H1 (cell line): ENCODE results near the gene THEMIS. TPM values are rescaled to one million over a fixed set of nuclear protein-coding genes. Genes with fewer than 3 reads are reported as not detected.

Experiments used
- CTCF ChIA-PET: fragments of 300-600 bp; sonication (Branson Sonifier 250); formaldehyde crosslinking; loops from one replicate; lab custom pipeline; 2021; ENCODE audit not compliant: partially characterized antibody; lab: Charles Lee
- POLR2A ChIA-PET: fragments of 300-600 bp; sonication (Branson Sonifier 250); formaldehyde crosslinking; loops from one replicate; lab custom pipeline; 2021; ENCODE audit warnings: inconsistent platforms; ENCODE audit not compliant: partially characterized antibody; lab: Charles Lee
- DNase-seq, 2 experiments: peaks; one replicate each; pipeline versions ENCODE4 v3.0.0 to v3.0.0-alpha.2; 2010 to 2022; ENCODE audit warnings: low spot score in 2 of 2, low read depth in 1 of 2, mixed read lengths in 1 of 2
- FAIRE-seq: peaks from 2 replicates; lab custom pipeline; 2011; peaks lifted over from hg19 to GRCh38; lab: Jason Lieb, UNC
- H2AFZ ChIP-seq: 2 replicates; pipeline ENCODE4 v1.8.1; 2012; ENCODE audit warnings: low read length, inconsistent platforms
- H2AK5ac ChIP-seq: 2 replicates; pipeline ENCODE4 v1.6.1; 2013; ENCODE audit warnings: low read depth, low read length
- H2BK120ac ChIP-seq: replicated peaks from 2 replicates; pipeline ENCODE3; 2013; ENCODE audit warnings: low read depth, low read length, inconsistent platforms
- H2BK12ac ChIP-seq: 2 replicates; pipeline ENCODE4 v1.6.1; 2013; ENCODE audit warnings: low read depth, low read length
- H2BK15ac ChIP-seq: 2 replicates; pipeline ENCODE4 v1.6.1; 2013; ENCODE audit warnings: low read length
- H2BK20ac ChIP-seq: 2 replicates; pipeline ENCODE4 v1.6.1; 2013; ENCODE audit warnings: low read length
- H2BK5ac ChIP-seq: 2 replicates; pipeline ENCODE4 v1.6.1; 2013; ENCODE audit warnings: low read depth, low read length
- H3K14ac ChIP-seq: 2 replicates; pipeline ENCODE4 v1.6.1; 2013; ENCODE audit warnings: inconsistent platforms; ENCODE audit not compliant: insufficient read length
- H3K18ac ChIP-seq: 2 replicates; pipeline ENCODE4 v1.6.1; 2013; ENCODE audit warnings: low read length; ENCODE audit errors: extremely low read depth
- H3K23ac ChIP-seq: 2 replicates; pipeline ENCODE4 v1.6.1; 2013; ENCODE audit warnings: inconsistent platforms; ENCODE audit not compliant: insufficient read length
- H3K23me2 ChIP-seq: 2 replicates; pipeline ENCODE4 v1.6.1; 2013; ENCODE audit warnings: low read depth, low read length
- H3K27ac ChIP-seq: 2 replicates; pipeline ENCODE4 v1.6.1; 2011; ENCODE audit warnings: low read depth, low read length, inconsistent platforms
- H3K27me3 ChIP-seq, 4 experiments: replicated peaks in 1 of 4; 1 replicate in 1 of 4; 2 replicates in 3 of 4; pipeline versions ENCODE4 v1.6.1 to v1.8.1; 2011 to 2013; ENCODE audit warnings: low read length in 3 of 4, mild to moderate bottlenecking in 3 of 4, inconsistent platforms in 2 of 4, mixed read lengths in 2 of 4, moderate library complexity in 1 of 4; ENCODE audit not compliant: control insufficient read depth in 3 of 4, insufficient read depth in 3 of 4; ENCODE audit errors: extremely low read depth in 1 of 4
- H3K36me3 ChIP-seq, 4 experiments: 2 replicates each; pipeline versions ENCODE4 v1.6.1 to v1.8.1; 2011 to 2013; ENCODE audit warnings: mild to moderate bottlenecking in 4 of 4, low read length in 3 of 4, moderate library complexity in 2 of 4, control low read depth in 1 of 4, inconsistent platforms in 1 of 4; ENCODE audit not compliant: insufficient read depth in 4 of 4, control insufficient read depth in 2 of 4
- H3K4ac ChIP-seq: replicated peaks from 2 replicates; pipeline ENCODE3; 2013; ENCODE audit warnings: low read length, low read depth, mixed read lengths, inconsistent platforms; ENCODE audit not compliant: insufficient read length
- H3K4me1 ChIP-seq, 4 experiments: replicated peaks in 1 of 4; 1 replicate in 1 of 4; 2 replicates in 3 of 4; pipeline versions ENCODE4 v1.6.1 to v1.8.1; 2011 to 2013; ENCODE audit warnings: low read length in 3 of 4, inconsistent platforms in 2 of 4, mixed read lengths in 1 of 4; ENCODE audit not compliant: insufficient read depth in 4 of 4, control insufficient read depth in 3 of 4
- H3K4me2 ChIP-seq, 2 experiments: 2 replicates each; pipeline versions ENCODE4 v1.6.1 to v1.8.1; 2011 to 2013; ENCODE audit warnings: low read depth in 2 of 2, low read length in 2 of 2, control low read depth in 1 of 2, inconsistent platforms in 1 of 2, mild to moderate bottlenecking in 1 of 2; ENCODE audit not compliant: insufficient read depth in 1 of 2
- H3K4me3 ChIP-seq, 4 experiments: fragments of 200-600, 300-600 bp in 1 of 4; sonication (generic), shearing (Covaris generic), sonication (Bioruptor Twin) in 1 of 4; 2 replicates each; pipeline versions ENCODE4 v1.5.1 to v1.8.1; 2011 to 2016; ENCODE audit warnings: low read length in 4 of 4, low read depth in 3 of 4, control low read depth in 2 of 4, inconsistent platforms in 2 of 4, mild to moderate bottlenecking in 2 of 4, mixed read lengths in 1 of 4, moderate library complexity in 1 of 4; ENCODE audit not compliant: insufficient read depth in 2 of 4; ENCODE audit errors: extremely low read depth in 1 of 4
- H3K56ac ChIP-seq: replicated peaks from 2 replicates; pipeline ENCODE3; 2013; ENCODE audit warnings: low read depth, mild to moderate bottlenecking, mixed read lengths, low read length, inconsistent platforms; ENCODE audit not compliant: insufficient read length
- H3K79me1 ChIP-seq: 2 replicates; pipeline ENCODE4 v1.6.1; 2013; ENCODE audit warnings: low read depth, low read length, control low read depth
- H3K79me2 ChIP-seq, 2 experiments: 2 replicates each; pipeline versions ENCODE4 v1.6.1 to v1.8.1; 2012 to 2013; ENCODE audit warnings: low read length in 2 of 2, mild to moderate bottlenecking in 2 of 2, inconsistent platforms in 1 of 2; ENCODE audit not compliant: insufficient read depth in 2 of 2, control insufficient read depth in 1 of 2
- H3K9ac ChIP-seq, 4 experiments: replicated peaks in 1 of 4; 1 replicate in 1 of 4; 2 replicates in 3 of 4; pipeline versions ENCODE4 v1.6.1 to v1.8.1; 2011 to 2013; ENCODE audit warnings: low read depth in 3 of 4, low read length in 3 of 4, control low read depth in 2 of 4, mild to moderate bottlenecking in 2 of 4, moderate library complexity in 2 of 4, inconsistent platforms in 1 of 4; ENCODE audit errors: extremely low read depth in 1 of 4
- H3K9me3 ChIP-seq, 2 experiments: 2 replicates each; pipeline versions ENCODE4 v1.6.1 to v1.8.1; 2012 to 2013; ENCODE audit warnings: mild to moderate bottlenecking in 2 of 2, moderate library complexity in 2 of 2, control low read depth in 1 of 2, inconsistent platforms in 1 of 2, low read depth in 1 of 2, low read length in 1 of 2, mixed read lengths in 1 of 2; ENCODE audit not compliant: insufficient read depth in 2 of 2
- H4K20me1 ChIP-seq, 2 experiments: replicated peaks in 1 of 2; 2 replicates each; pipeline versions ENCODE3 to v1.8.1; 2011 to 2013; ENCODE audit warnings: inconsistent platforms in 2 of 2, low read length in 2 of 2, mild to moderate bottlenecking in 1 of 2; ENCODE audit not compliant: insufficient read depth in 2 of 2, control insufficient read depth in 1 of 2
- H4K5ac ChIP-seq: 2 replicates; pipeline ENCODE4 v1.6.1; 2013; ENCODE audit warnings: low read length, low read depth, mixed read lengths, inconsistent platforms; ENCODE audit not compliant: insufficient read length
- H4K8ac ChIP-seq: 2 replicates; pipeline ENCODE4 v1.8.0; 2013; ENCODE audit warnings: mild to moderate bottlenecking, moderate library complexity, low read length, inconsistent platforms; ENCODE audit not compliant: insufficient read depth; ENCODE audit errors: extremely low read depth
- H4K91ac ChIP-seq: replicated peaks from 2 replicates; pipeline ENCODE3; 2013; ENCODE audit warnings: low read length, mixed read lengths, inconsistent platforms; ENCODE audit not compliant: insufficient read length
- ATF3 ChIP-seq: IDR thresholded peaks from 2 replicates; pipeline ENCODE4 v1.6.1; 2011; ENCODE audit warnings: low read depth, mild to moderate bottlenecking, low read length; ENCODE audit not compliant: insufficient read depth
- BRCA1 ChIP-seq: IDR thresholded peaks from 2 replicates; pipeline ENCODE4 v1.6.1; 2012; ENCODE audit warnings: low read depth, low read length, improper control_type of control experiment
- KDM1A ChIP-seq: fragments of 200-600, 300-600 bp; sonication (generic); IDR thresholded peaks from 2 replicates; pipeline ENCODE4 v1.7.1; 2016; ENCODE audit warnings: mild to moderate bottlenecking, low read length, borderline replicate concordance
- KDM4A ChIP-seq: IDR thresholded peaks from one replicate; pipeline ENCODE4 v1.7.1; 2012; ENCODE audit warnings: low read depth, mild to moderate bottlenecking, moderate library complexity, low read length, inconsistent platforms; ENCODE audit not compliant: severe bottlenecking
- POU5F1 ChIP-seq: IDR thresholded peaks from 2 replicates; pipeline ENCODE4 v1.6.1; 2011; ENCODE audit warnings: low read depth, mild to moderate bottlenecking, low read length, moderate library complexity
- RNF2 ChIP-seq: fragments of 200-900, 300-1000 bp; sonication (generic); IDR thresholded peaks from 2 replicates; pipeline ENCODE4 v1.7.1; 2016; ENCODE audit warnings: borderline replicate concordance, low read depth, mild to moderate bottlenecking, antibody characterized with exemption, low read length; ENCODE audit not compliant: poor library complexity, severe bottlenecking; ENCODE audit errors: missing control alignments
- SIRT6 ChIP-seq: IDR thresholded peaks from one replicate; pipeline ENCODE4 v1.7.1; 2012; ENCODE audit warnings: low read length, inconsistent platforms
- SRF ChIP-seq: IDR thresholded peaks from 2 replicates; pipeline ENCODE4 v1.6.1; 2011; ENCODE audit warnings: mild to moderate bottlenecking, low read depth, low read length, moderate library complexity
- SUZ12 ChIP-seq: fragments of 200-600 bp; sonication (generic); IDR thresholded peaks from 2 replicates; pipeline ENCODE4 v1.6.1; 2012; ENCODE audit warnings: mild to moderate bottlenecking, inconsistent platforms, low read length, moderate library complexity, mixed read lengths
- TAF1 ChIP-seq: IDR thresholded peaks from 2 replicates; pipeline ENCODE4 v1.6.1; 2011; ENCODE audit warnings: mild to moderate bottlenecking, low read depth, low read length
- TCF12 ChIP-seq: IDR thresholded peaks from 2 replicates; pipeline ENCODE4 v1.6.1; 2011; ENCODE audit warnings: low read depth, mild to moderate bottlenecking, low read length
- USF2 ChIP-seq: IDR thresholded peaks from 2 replicates; pipeline ENCODE4 v1.6.1; 2011; ENCODE audit warnings: low read length, improper control_type of control experiment
- ZNF274 ChIP-seq: IDR thresholded peaks from 2 replicates; pipeline ENCODE4 v1.7.0; 2012; ENCODE audit warnings: low read length, borderline replicate concordance; ENCODE audit errors: extremely low read depth
- WGBS, 2 experiments: shearing (Covaris generic) in 1 of 2; methylation state at CpG; one replicate each; pipeline versions ENCODE4 v1.1.6 to v1.1.7; 2013 to 2015; ENCODE audit warnings: low lambda C conversion rate in 2 of 2, mixed read lengths in 2 of 2, inconsistent platforms in 1 of 2, low coverage in 1 of 2, missing lambda C conversion rate in 1 of 2; ENCODE audit not compliant: insufficient replicate concordance in 2 of 2, insufficient coverage in 1 of 2, insufficient read length in 1 of 2; ENCODE audit errors: extremely low coverage in 1 of 2, missing lambda C conversion rate in 1 of 2; 5-methylcytosine and 5-hydroxymethylcytosine counted together
- polyA plus RNA-seq, 7 experiments: library from polyadenylated mRNA; depleted of rRNA in 3 of 7; stranded (reverse) in 5 of 7; unstranded in 2 of 7; fragments of >200 nt in 5 of 7; fragments of 200-250 nt in 2 of 7; gene quantifications; 1 replicate in 5 of 7; 2 replicates in 1 of 7; 4 replicates in 1 of 7; pipeline versions ENCODE4 v1.2.1 to v1.2.3, GENCODE V29; 2011 to 2013; ENCODE audit warnings: missing spikeins in 2 of 7, mixed read lengths in 2 of 7
- total RNA-seq: library from RNA; stranded (reverse); fragmentation: NEBNext Ultra II Directional; extraction: Animal tissue kit (Norgen Biotek cat#: 25700); gene quantifications from 2 replicates; pipeline ENCODE4 v1.2.1, GENCODE V29; 2021

Gene THEMIS
- total and polyA plus RNA-seq, 2 of the 8 experiments (the other 6 are each of a cell fraction or from before 2014, with no cell fraction given) = not detected

- Histone ChIP-seq H4K20me1 (no peaks in the 10 kb centered on the region), H3K27me3 (peaks cover 0 to 1% (median 0%) of the 10 kb centered on the region in 4 experiments; a peak in 2 of 7 replicates), H3K4me3 (no peak overlapping the region), H2AFZ (no peak overlapping the region), H4K8ac (no peak overlapping the region), H3K9me3 (no peaks in the 10 kb centered on the region), H3K79me1 (no peaks in the 10 kb centered on the region), H3K4ac (no peak overlapping the region), H3K9ac (no peak overlapping the region), H3K4me1 (no peaks in the 10 kb centered on the region), H4K5ac (no peak overlapping the region), H3K23ac (no peak overlapping the region), H2BK5ac (no peak overlapping the region), H3K79me2 (no peaks in the 10 kb centered on the region), H3K18ac (no peak overlapping the region), H2BK20ac (no peak overlapping the region), H3K36me3 (no peaks in the 10 kb centered on the region), H3K14ac (no peak overlapping the region), H3K56ac (no peak overlapping the region), H2BK120ac (no peak overlapping the region), H4K91ac (no peak overlapping the region), H3K27ac (no peak overlapping the region), H2AK5ac (no peak overlapping the region), H2BK12ac (no peak overlapping the region), H3K4me2 (no peak overlapping the region), H2BK15ac (no peak overlapping the region), H3K23me2 (no peaks in the 10 kb centered on the region)
- ChIA-PET POLR2A (no interaction called here), CTCF (interaction anchor here (1.0 kb wide), 1 partner anchor 10 kb away, joined by 9 read pairs; no protein-coding TSS in a partner anchor)
- no peak for FAIRE-seq
- no peak for DNase-seq
- 93% methylated on average over 2 of the region's 2 CpGs; no CpG with 5 or more reads in 1 of the 2 experiments for WGBS, 2 experiments
- TF ChIP-seq KDM4A (no peak), POU5F1 (no peak), SRF (no peak), USF2 (no peak), SUZ12 (no peak), BRCA1 (no peak), RNF2 (no peak), TAF1 (no peak), ZNF274 (no peak), SIRT6 (no peak), ATF3 (no peak), TCF12 (no peak), KDM1A (no peak)
Measured at GRCh38 chr6:127946388-127946787, 45.5 kb upstream of the THEMIS start.
